Measurements from ENCODE around the gene PARVB. TPM values are rescaled to one million over a fixed set of nuclear protein-coding genes. Genes with fewer than 3 reads are reported as not detected.
A peak's percentile ranks its signal among the peaks of the same experiment; 100 is the strongest.

PARVB gene
- total and polyA plus RNA-seq, 7 experiments from 2014 or later: 0.18 to 51.2 (median 4.2) TPM

- CTCF ChIA-PET: no interaction called here
- peaks cover 4 to 33% (median 14%) of the 10 kb centered on the region in 5 donors for H3K36me3 Mint-ChIP-seq
- no peak overlapping the region for H3K4me3 ChIP-seq (ENCODE audit: low read length)
- H3K27me3 Mint-ChIP-seq: no peaks in the 10 kb centered on the region
- H3K9me3 Mint-ChIP-seq: peaks cover 0 to 4% (median 0%) of the 10 kb centered on the region in 11 donors
- intact Hi-C loops (cut with micrococcal nuclease): no loop called here
- POLR2A ChIA-PET: interaction anchor here (0.6 to 1.5 kb wide), 2 partner anchors 9 to 21 kb away, joined by 3 to 5 read pairs; partner anchors contain the start of gene PARVG
- no peaks in the 10 kb centered on the region for H3K9me3 ChIP-seq (ENCODE audit: control insufficient read depth in 2 of 3, low read length in 3 of 3)
- DNase-seq (no peak), ATAC-seq (no peak)
- no peak overlapping the region for H3K27ac ChIP-seq (ENCODE audit: low read depth, low read length)
- H3K27me3 ChIP-seq (ENCODE audit: control insufficient read depth in 2 of 2, insufficient read depth in 2 of 2, low read length in 2 of 2): no peaks in the 10 kb centered on the region
- H3K4me3 Mint-ChIP-seq: no peak overlapping the region
- H3K4me1 ChIP-seq (ENCODE audit: control insufficient read depth in 2 of 2, insufficient read depth in 2 of 2, low read length in 2 of 2): peaks cover 23 to 26% of the 10 kb centered on the region in 2 donors
- peaks cover 0 to 25% (median 0%) of the 10 kb centered on the region in 3 experiments for H3K36me3 ChIP-seq (ENCODE audit: control insufficient read depth in 2 of 3, insufficient read depth in 3 of 3, low read length in 3 of 3)
- H3K4me1 Mint-ChIP-seq: peaks cover 27 to 38% (median 33%) of the 10 kb centered on the region in 7 donors
- H3K27ac Mint-ChIP-seq: peak overlapping the region in 1 of 9 donors; percentile 55
Measured at GRCh38 chr22:44190381-44190976, 166.4 kb downstream of the PARVB start.

- H3K4me1 ChIP-seq (ENCODE audit: control insufficient read depth in 2 of 2, insufficient read depth in 2 of 2, low read length in 2 of 2): peaks cover 23 to 26% of the 10 kb centered on the region in 2 donors
- H3K4me3 ChIP-seq (ENCODE audit: low read length): no peak overlapping the region
- Mint-ChIP-seq H3K27ac (peak overlapping the region in 1 of 9 donors; percentile 55), H3K4me3 (no peak overlapping the region), H3K4me1 (peaks cover 27 to 38% (median 33%) of the 10 kb centered on the region in 7 donors), H3K9me3 (peaks cover 0 to 4% (median 0%) of the 10 kb centered on the region in 11 donors), H3K36me3 (peaks cover 4 to 33% (median 14%) of the 10 kb centered on the region in 5 donors), H3K27me3 (no peaks in the 10 kb centered on the region)
- DNase-seq (peak in 1 of 9 donors; percentile 49), ATAC-seq (peak; percentile 20)
- no peak overlapping the region for H3K27ac ChIP-seq (ENCODE audit: low read depth, low read length)
- intact Hi-C loops (cut with micrococcal nuclease): loop anchor here in 1 of 2 donors (1.0 kb wide), 1 partner anchor 9 kb away; no protein-coding TSS in a partner anchor
- CTCF ChIA-PET: no interaction called here
- no peaks in the 10 kb centered on the region for H3K9me3 ChIP-seq (ENCODE audit: control insufficient read depth in 2 of 3, low read length in 3 of 3)
- H3K36me3 ChIP-seq (ENCODE audit: control insufficient read depth in 2 of 3, insufficient read depth in 3 of 3, low read length in 3 of 3): peaks cover 0 to 24% (median 0%) of the 10 kb centered on the region in 3 experiments
- no peaks in the 10 kb centered on the region for H3K27me3 ChIP-seq (ENCODE audit: control insufficient read depth in 2 of 2, insufficient read depth in 2 of 2, low read length in 2 of 2)
- POLR2A ChIA-PET: interaction anchor here (1.5 kb wide), 1 partner anchor 10 kb away, joined by 5 read pairs; the partner anchor contains the start of gene PARVG
Measured at GRCh38 chr22:44191036-44191454, 166.9 kb downstream of the PARVB start.

- Histone ChIP-seq H3K4me1 (ENCODE audit: control insufficient read depth in 2 of 2, insufficient read depth in 2 of 2, low read length in 2 of 2) (peaks cover 23 to 26% of the 10 kb centered on the region in 2 donors), H3K27ac (ENCODE audit: low read depth, low read length) (no peak overlapping the region), H3K36me3 (ENCODE audit: control insufficient read depth in 2 of 3, insufficient read depth in 3 of 3, low read length in 3 of 3) (peaks cover 0 to 26% (median 0%) of the 10 kb centered on the region in 3 experiments), H3K27me3 (ENCODE audit: control insufficient read depth in 2 of 2, insufficient read depth in 2 of 2, low read length in 2 of 2) (no peaks in the 10 kb centered on the region), H3K4me3 (ENCODE audit: low read length) (no peak overlapping the region), H3K9me3 (ENCODE audit: control insufficient read depth in 2 of 3, low read length in 3 of 3) (no peaks in the 10 kb centered on the region)
- H3K4me1 Mint-ChIP-seq: peaks cover 27 to 37% (median 33%) of the 10 kb centered on the region in 7 donors
- peaks cover 4 to 30% (median 17%) of the 10 kb centered on the region in 5 donors for H3K36me3 Mint-ChIP-seq
- H3K27me3 Mint-ChIP-seq: no peaks in the 10 kb centered on the region
- ATAC-seq (peak; percentile 89), DNase-seq (peak in 8 of 9 donors; percentile 14 to 56 (median 26))
- POLR2A ChIA-PET: interaction anchor here (1.9 kb wide), 1 partner anchor 10 kb away, joined by 7 read pairs; no protein-coding TSS in a partner anchor
- H3K27ac Mint-ChIP-seq: peak overlapping the region in 1 of 9 donors; percentile 17
- CTCF ChIA-PET: no interaction called here
- peaks cover 0 to 4% (median 0%) of the 10 kb centered on the region in 11 donors for H3K9me3 Mint-ChIP-seq
- H3K4me3 Mint-ChIP-seq: peak overlapping the region in 2 of 10 donors; percentile 51 to 69
- intact Hi-C loops (cut with micrococcal nuclease): no loop called here
Measured at GRCh38 chr22:44192098-44192815, 168.2 kb downstream of the PARVB start.

GRCh38 chr22:44192816-44193534 is 168.9 kb downstream of the PARVB start:
- DNase-seq (no peak), ATAC-seq (no peak)
- H3K4me1 Mint-ChIP-seq: peaks cover 27 to 38% (median 33%) of the 10 kb centered on the region in 7 donors
- peaks cover 0 to 4% (median 0%) of the 10 kb centered on the region in 11 donors for H3K9me3 Mint-ChIP-seq
- intact Hi-C loops (cut with micrococcal nuclease): no loop called here
- CTCF ChIA-PET: no interaction called here
- POLR2A ChIA-PET: interaction anchor here (0.7 to 1.9 kb wide), 2 partner anchors 10 to 12 kb away, joined by 3 to 7 read pairs; partner anchors contain the start of gene PARVG
- H3K27me3 ChIP-seq (ENCODE audit: control insufficient read depth in 2 of 2, insufficient read depth in 2 of 2, low read length in 2 of 2): no peaks in the 10 kb centered on the region
- H3K36me3 ChIP-seq (ENCODE audit: control insufficient read depth in 2 of 3, insufficient read depth in 3 of 3, low read length in 3 of 3): peaks cover 0 to 29% (median 0%) of the 10 kb centered on the region in 3 experiments
- no peak overlapping the region for H3K27ac ChIP-seq (ENCODE audit: low read depth, low read length)
- peaks cover 23 to 26% of the 10 kb centered on the region in 2 donors for H3K4me1 ChIP-seq (ENCODE audit: control insufficient read depth in 2 of 2, insufficient read depth in 2 of 2, low read length in 2 of 2)
- H3K27ac Mint-ChIP-seq: peak overlapping the region in 7 of 9 donors; percentile 33 to 90 (median 57)
- H3K9me3 ChIP-seq (ENCODE audit: control insufficient read depth in 2 of 3, low read length in 3 of 3): no peaks in the 10 kb centered on the region
- peak overlapping the region; percentile 50 to 81 (median 68) for H3K4me3 Mint-ChIP-seq
- H3K36me3 Mint-ChIP-seq: peaks cover 4 to 33% (median 20%) of the 10 kb centered on the region in 5 donors
- no peak overlapping the region for H3K4me3 ChIP-seq (ENCODE audit: low read length)
- H3K27me3 Mint-ChIP-seq: no peaks in the 10 kb centered on the region

- peak overlapping the region; percentile 20 for H3K27ac ChIP-seq (ENCODE audit: low read depth, low read length)
- CTCF ChIA-PET: no interaction called here
- H3K9me3 ChIP-seq (ENCODE audit: control insufficient read depth in 2 of 3, low read length in 3 of 3): no peaks in the 10 kb centered on the region
- H3K4me1 Mint-ChIP-seq: peaks cover 31 to 43% (median 33%) of the 10 kb centered on the region in 7 donors
- ATAC-seq: no peak
- peak in 1 of 9 donors; percentile 15 for DNase-seq
- H3K36me3 Mint-ChIP-seq: peaks cover 6 to 37% (median 23%) of the 10 kb centered on the region in 5 donors
- H3K36me3 ChIP-seq (ENCODE audit: control insufficient read depth in 2 of 3, insufficient read depth in 3 of 3, low read length in 3 of 3): peaks cover 0 to 34% (median 0%) of the 10 kb centered on the region in 3 experiments
- peak overlapping the region in 5 of 9 donors; percentile 22 to 78 (median 53) for H3K27ac Mint-ChIP-seq
- intact Hi-C loops (cut with micrococcal nuclease): no loop called here
- H3K4me3 Mint-ChIP-seq: peak overlapping the region in 9 of 10 donors; percentile 50 to 81 (median 69)
- H3K27me3 ChIP-seq (ENCODE audit: control insufficient read depth in 2 of 2, insufficient read depth in 2 of 2, low read length in 2 of 2): no peaks in the 10 kb centered on the region
- H3K9me3 Mint-ChIP-seq: peaks cover 0 to 4% (median 0%) of the 10 kb centered on the region in 11 donors
- no peaks in the 10 kb centered on the region for H3K27me3 Mint-ChIP-seq
- peaks cover 23 to 26% of the 10 kb centered on the region in 2 donors for H3K4me1 ChIP-seq (ENCODE audit: control insufficient read depth in 2 of 2, insufficient read depth in 2 of 2, low read length in 2 of 2)
- no peak overlapping the region for H3K4me3 ChIP-seq (ENCODE audit: low read length)
- POLR2A ChIA-PET: interaction anchor here (0.7 to 1.9 kb wide), 2 partner anchors 11 to 13 kb away, joined by 3 to 7 read pairs; partner anchors contain the start of gene PARVG
Measured at GRCh38 chr22:44193535-44193891, 169.4 kb downstream of the PARVB start.

GRCh38 chr22:44194569-44194968 is 170.5 kb downstream of the PARVB start:
- no peak for ATAC-seq
- H3K27ac ChIP-seq (ENCODE audit: low read depth, low read length): no peak overlapping the region
- peaks cover 0 to 4% (median 0%) of the 10 kb centered on the region in 11 donors for H3K9me3 Mint-ChIP-seq

More at GRCh38 chr22:44194569-44194968, 170.5 kb downstream of the PARVB start:
- Mint-ChIP-seq H3K4me3 (peak overlapping the region in 6 of 10 donors; percentile 38 to 73 (median 68)), H3K27me3 (no peaks in the 10 kb centered on the region), H3K4me1 (peaks cover 34 to 54% (median 42%) of the 10 kb centered on the region in 7 donors), H3K36me3 (peaks cover 15 to 47% (median 33%) of the 10 kb centered on the region in 5 donors), H3K27ac (peak overlapping the region in 5 of 9 donors; percentile 1 to 51 (median 26))
- ChIA-PET CTCF (no interaction called here), POLR2A (no interaction called here)
- H3K9me3 ChIP-seq (ENCODE audit: control insufficient read depth in 2 of 3, low read length in 3 of 3): no peaks in the 10 kb centered on the region
- no peaks in the 10 kb centered on the region for H3K27me3 ChIP-seq (ENCODE audit: control insufficient read depth in 2 of 2, insufficient read depth in 2 of 2, low read length in 2 of 2)
- H3K4me1 ChIP-seq (ENCODE audit: control insufficient read depth in 2 of 2, insufficient read depth in 2 of 2, low read length in 2 of 2): peaks cover 23 to 26% of the 10 kb centered on the region in 2 donors
- DNase-seq: no peak
- peaks cover 4 to 44% (median 6%) of the 10 kb centered on the region in 3 experiments for H3K36me3 ChIP-seq (ENCODE audit: control insufficient read depth in 2 of 3, insufficient read depth in 3 of 3, low read length in 3 of 3)
- intact Hi-C loops (cut with micrococcal nuclease): no loop called here
- no peak overlapping the region for H3K4me3 ChIP-seq (ENCODE audit: low read length)

Data from naive thymus-derived CD4-positive, alpha-beta T cell (primary cell).